ENCODE data around the gene SOD1.

SOD1 gene

GRCh38 chr21:31666445-31667010 is 7.0 kb downstream of the SOD1 start:
- H3K4me3 ChIP-seq (ENCODE audit: low read depth, low read length), result no peak overlapping the region
- TF ChIP-seq CTCF (conservative IDR thresholded peaks at IDR 0.05; ENCODE audit: low read depth, low read length), result no peak
- DNase-seq (ENCODE audit: low read depth), result no peak

- no peak for TF ChIP-seq CTCF (conservative IDR thresholded peaks at IDR 0.05; ENCODE audit: low read depth, low read length)
- no peak overlapping the region for H3K4me3 ChIP-seq (ENCODE audit: low read depth, low read length)
- DNase-seq (ENCODE audit: low read depth), result no peak
Measured at GRCh38 chr21:31667132-31667531, 7.6 kb downstream of the SOD1 start.

- no peak for TF ChIP-seq CTCF (conservative IDR thresholded peaks at IDR 0.05; ENCODE audit: low read depth, low read length)
- no peak overlapping the region for H3K4me3 ChIP-seq (ENCODE audit: low read depth, low read length)
- no peak for DNase-seq (ENCODE audit: low read depth)
Measured at GRCh38 chr21:31667639-31668038, 8.1 kb downstream of the SOD1 start.

GRCh38 chr21:31668651-31669491 is 9.4 kb downstream of the SOD1 start:
- no peak for TF ChIP-seq CTCF (conservative IDR thresholded peaks at IDR 0.05; ENCODE audit: low read depth, low read length)
- DNase-seq (ENCODE audit: low read depth), result no peak
- no peak overlapping the region for H3K4me3 ChIP-seq (ENCODE audit: low read depth, low read length)

- no peak for DNase-seq (ENCODE audit: low read depth)
- H3K4me3 ChIP-seq (ENCODE audit: low read depth, low read length), result no peak overlapping the region
- TF ChIP-seq CTCF (conservative IDR thresholded peaks at IDR 0.05; ENCODE audit: low read depth, low read length), result no peak
Measured at GRCh38 chr21:31670070-31670469, 10.6 kb downstream of the SOD1 start.

GRCh38 chr21:31671146-31671716 is 11.7 kb downstream of the SOD1 start:
- no peak overlapping the region for H3K4me3 ChIP-seq (ENCODE audit: low read depth, low read length)
- TF ChIP-seq CTCF (conservative IDR thresholded peaks at IDR 0.05; ENCODE audit: low read depth, low read length), result no peak
- no peak for DNase-seq (ENCODE audit: low read depth)

Data from choroid plexus epithelial cell (primary cell).